Activated CD8-positive, alpha-beta memory T cell treated with anti-CD3 and anti-CD28 coated beads for 4 hours (primary cell): ENCODE measurements around the gene CNTNAP2.

Source experiments
- DNase-seq, 2 donors: peaks; one replicate each; pipeline ENCODE4 v3.0.0-alpha.2; 2020; ENCODE audit warnings: low read depth in 2 of 2

Gene CNTNAP2

GRCh38 chr7:147013825-147014224, 897.2 kb downstream of the CNTNAP2 start:
- DNase-seq, result no peak

DNA sequence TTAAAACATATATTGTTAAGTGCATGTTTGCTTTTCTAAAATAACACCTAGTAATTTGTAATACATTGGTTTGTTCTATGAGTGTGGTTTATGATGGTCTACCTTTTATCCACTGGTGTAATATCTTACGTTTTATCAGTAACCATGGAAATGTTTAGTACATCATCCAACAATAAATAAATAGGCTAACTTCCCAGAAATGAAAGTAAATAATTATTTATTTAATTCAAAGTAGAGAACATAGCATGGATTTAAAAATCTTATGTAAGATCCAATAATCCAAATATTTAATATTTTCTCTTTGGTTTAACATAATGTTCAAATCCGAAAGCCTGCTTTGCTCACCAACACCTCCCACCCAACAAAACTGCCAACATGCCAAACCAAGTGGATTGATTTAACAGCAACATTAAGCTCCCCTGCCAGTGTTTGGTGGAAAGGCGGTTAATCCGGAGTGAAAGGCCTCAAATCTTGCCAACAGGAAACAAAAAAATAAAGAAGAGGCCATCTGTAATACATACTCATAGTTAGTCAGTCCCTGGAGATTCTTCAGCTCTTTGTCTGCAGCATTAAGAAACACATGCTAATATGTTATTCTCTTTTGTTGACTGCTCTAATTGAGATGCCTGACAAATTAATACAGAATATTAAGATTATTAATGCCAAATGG, 897.8 kb downstream of the CNTNAP2 start:
- DNase-seq, result no peak

GRCh38 chr7:147015999-147016398, 899.4 kb downstream of the CNTNAP2 start:
- DNase-seq, result no peak

- no peak for DNase-seq
Observed at GRCh38 chr7:147022056-147022455, 905.5 kb downstream of the CNTNAP2 start.

DNA sequence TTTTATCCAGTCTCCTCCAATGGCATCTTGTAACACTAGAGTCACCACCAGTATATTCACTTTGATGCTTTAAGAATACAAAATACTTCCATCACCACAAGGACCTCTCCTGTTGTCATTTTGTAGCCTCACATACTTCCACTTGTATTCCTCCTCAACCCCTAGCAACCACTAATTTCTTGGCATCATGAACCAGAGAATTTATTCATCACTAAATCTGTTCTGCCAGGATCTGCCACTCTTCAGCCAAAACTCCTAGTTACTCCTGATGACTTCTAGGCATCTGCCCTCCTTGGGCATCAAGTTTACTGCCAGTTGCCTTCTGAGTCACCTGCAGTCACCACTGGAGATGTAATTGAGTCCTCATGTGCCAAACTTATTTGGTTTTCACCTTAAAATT, 906.8 kb downstream of the CNTNAP2 start:
- no peak for DNase-seq

- no peak for DNase-seq
Observed at GRCh38 chr7:147029953-147030352, 913.4 kb downstream of the CNTNAP2 start.

- DNase-seq, result no peak
Observed at GRCh38 chr7:147033641-147034040, 917.0 kb downstream of the CNTNAP2 start.

- no peak for DNase-seq
Observed at GRCh38 chr7:147041438-147041837, 924.8 kb downstream of the CNTNAP2 start.

DNA sequence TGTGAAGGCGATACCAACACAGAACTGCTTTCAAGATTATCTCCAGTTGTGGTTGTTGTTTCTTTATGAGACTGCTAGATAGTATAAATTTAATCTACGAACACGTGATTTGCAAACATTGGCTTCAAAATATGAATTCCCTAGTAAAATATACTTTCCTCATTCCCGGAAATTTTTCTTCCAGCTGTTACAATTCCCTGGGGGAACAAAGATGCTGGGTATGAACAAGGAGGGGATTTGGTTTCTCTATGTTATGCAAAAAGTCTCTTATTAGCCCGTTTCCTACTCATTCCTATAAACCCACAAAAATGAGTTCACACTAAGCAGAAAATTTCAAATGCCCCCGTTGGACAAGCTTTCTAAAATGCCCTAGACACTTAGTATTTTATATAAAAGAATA, 928.3 kb downstream of the CNTNAP2 start:
- no peak for DNase-seq

GRCh38 chr7:147047696-147048095, 931.1 kb downstream of the CNTNAP2 start:
- no peak for DNase-seq

DNA sequence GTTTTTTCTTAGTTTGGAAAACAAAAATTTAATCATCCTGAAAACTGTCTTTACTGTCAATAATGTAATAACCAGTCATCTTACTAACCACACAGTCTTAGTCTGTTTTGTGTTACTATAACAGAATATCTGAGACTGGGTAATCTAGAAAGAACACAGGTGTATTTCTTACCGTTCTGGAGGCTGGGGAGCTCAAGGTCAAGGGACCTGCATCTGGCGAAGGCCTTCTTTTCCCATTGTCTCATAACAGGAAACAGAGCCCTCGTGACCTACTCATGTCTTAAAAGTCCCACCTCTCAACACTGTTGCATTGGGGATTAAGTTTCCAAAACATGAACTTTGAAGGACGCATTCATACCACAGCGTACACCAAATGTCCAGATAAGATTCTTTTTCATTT, 932.3 kb downstream of the CNTNAP2 start:
- no peak for DNase-seq

- DNase-seq, result no peak
Observed at GRCh38 chr7:147052818-147053217, 936.2 kb downstream of the CNTNAP2 start.

DNA sequence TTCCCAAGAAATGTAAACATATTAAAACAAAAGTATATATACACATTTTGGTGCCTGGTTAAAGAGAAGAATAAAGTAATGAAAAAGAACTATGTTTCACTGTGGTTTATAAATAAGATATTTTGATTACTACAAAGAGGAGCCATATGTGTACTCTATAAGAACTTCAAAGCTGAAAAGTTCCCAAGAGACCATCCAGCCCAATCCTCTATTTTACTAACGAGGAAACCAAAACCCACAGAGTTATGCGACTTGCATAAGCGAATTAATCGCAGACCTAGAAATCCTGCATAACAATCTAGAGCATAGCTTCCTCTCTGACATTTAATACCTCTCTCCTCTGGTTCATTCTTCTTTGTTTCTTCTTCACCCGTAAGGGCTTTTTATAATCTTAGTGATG, 937.1 kb downstream of the CNTNAP2 start:
- DNase-seq, result no peak

DNA sequence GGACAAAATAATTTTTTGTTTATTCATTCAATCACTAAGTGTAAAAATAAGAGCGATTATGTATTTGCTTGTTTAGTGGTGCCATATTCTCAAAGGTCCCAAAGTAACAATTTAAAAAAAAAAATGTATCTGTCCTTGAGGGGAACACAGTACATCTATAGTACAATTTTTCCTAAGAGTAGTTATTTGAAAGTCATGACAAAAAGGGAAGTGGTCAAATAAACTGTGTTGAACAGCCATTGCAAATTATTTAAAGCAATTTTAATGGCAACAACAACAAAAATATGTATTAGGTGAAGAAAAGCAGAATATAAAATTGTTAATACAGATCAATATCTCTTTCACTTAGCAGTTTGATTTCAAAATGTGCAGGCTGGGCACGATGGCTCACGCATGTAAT, 943.5 kb downstream of the CNTNAP2 start:
- DNase-seq, result no peak

DNA sequence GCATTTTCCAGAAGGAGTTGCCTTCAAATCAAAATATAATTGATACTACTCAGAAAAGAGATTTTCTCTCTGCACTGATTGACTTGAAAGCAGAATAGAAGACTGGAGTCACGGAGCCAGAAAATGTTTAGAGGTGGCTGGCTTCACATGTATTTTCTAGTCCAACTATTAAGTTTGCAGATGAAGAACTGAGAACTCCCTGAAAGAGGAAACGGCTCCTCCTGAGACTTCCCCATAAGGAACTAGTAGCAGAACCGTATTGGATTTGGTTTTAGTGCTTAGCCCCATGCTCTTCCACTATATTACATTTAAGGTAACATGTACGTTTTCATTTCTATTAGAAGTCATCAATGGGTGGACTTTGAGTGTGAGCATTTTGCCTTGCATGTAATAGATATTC, 946.3 kb downstream of the CNTNAP2 start:
- no peak for DNase-seq

GRCh38 chr7:147068842-147069241, 952.2 kb downstream of the CNTNAP2 start:
- no peak for DNase-seq

GRCh38 chr7:147069771-147070170, 953.2 kb downstream of the CNTNAP2 start:
- DNase-seq, result no peak

DNA sequence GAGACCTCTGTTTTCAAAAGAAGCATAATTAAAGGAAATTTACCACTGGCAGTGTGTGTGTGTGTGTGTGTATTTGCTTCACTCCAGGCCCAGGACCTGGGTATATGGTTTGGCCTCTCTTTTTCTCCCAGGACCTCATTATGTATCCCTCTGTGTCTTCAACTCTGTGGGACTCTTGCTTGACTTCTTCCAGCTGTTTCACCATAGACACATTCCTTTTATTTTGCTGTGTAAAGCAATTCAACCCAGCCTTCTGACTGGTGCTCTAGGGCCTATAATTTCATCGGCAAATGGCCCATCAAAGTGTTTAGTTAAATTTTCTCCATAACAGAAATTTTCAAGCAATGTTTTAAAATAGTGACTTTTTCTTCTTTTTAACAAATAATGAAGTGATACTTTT, 954.3 kb downstream of the CNTNAP2 start:
- no peak for DNase-seq

GRCh38 chr7:147071536-147071935, 954.9 kb downstream of the CNTNAP2 start:
- no peak for DNase-seq

- DNase-seq, result no peak
Observed at GRCh38 chr7:147078312-147078711, 961.7 kb downstream of the CNTNAP2 start.

DNA sequence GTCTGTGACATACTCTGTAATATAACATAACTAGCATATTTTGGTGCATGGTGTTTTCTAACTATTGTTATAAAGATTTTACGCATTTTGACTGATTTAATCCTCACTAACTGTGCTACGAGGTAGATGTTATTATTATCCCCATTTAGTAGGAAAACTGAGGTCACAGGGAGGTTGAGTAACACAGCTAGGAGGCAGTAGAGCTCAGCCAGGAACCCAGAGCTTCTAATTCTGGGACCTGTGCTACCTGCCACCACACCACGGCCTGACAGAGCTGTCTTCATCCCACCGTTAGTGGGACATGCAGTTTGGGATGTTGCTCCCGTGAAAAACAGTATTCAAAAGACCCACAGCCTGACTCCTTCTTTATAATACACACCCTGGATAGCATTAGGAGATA, 962.5 kb downstream of the CNTNAP2 start:
- no peak for DNase-seq

DNA sequence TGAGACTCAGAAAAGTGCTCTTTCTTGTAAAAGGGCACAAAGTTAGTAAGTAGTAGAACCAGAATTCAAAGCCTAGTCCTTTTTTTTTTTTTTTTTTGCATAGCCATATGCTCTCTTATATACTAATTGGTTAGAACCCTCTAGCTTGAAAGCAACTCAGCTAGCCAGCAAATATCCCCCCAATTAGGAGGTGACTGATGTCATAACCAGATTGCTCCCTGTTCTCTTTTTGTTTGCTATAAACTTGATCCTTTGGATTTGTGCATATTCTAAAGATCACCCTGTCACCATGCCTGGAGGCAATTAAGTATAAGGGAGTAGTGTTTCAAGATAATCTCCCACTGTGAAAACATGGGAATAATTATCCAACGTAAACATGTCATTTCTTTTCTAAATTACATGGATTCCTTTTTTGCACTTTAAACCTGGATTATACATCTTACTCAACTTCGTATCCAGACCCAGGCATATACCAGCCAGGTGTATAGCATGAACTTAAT, 963.4 kb downstream of the CNTNAP2 start:
- no peak for DNase-seq

GRCh38 chr7:147081117-147081516, 964.5 kb downstream of the CNTNAP2 start:
- no peak for DNase-seq

- no peak for DNase-seq
Observed at GRCh38 chr7:147089051-147089461, 972.5 kb downstream of the CNTNAP2 start.
